GM21529 (cell line): Measurements from ENCODE around the gene HTR7.
"Not testable (repeated sequence)": the region's sequence is repeated elsewhere in the genome, so short reads cannot be mapped to it uniquely, and the experiment has no call there.

Experiments used
- ATAC-seq: cut with Tn5 transposase; IDR thresholded peaks from one replicate; pipeline ENCODE4 v1.9.1; 2021; ENCODE audit not compliant: unreplicated experiment

The HTR7 gene

GRCh38 chr10:90859321-90859751 lies 1.5 kb upstream of the HTR7 start:
- no peak for ATAC-seq

DNA sequence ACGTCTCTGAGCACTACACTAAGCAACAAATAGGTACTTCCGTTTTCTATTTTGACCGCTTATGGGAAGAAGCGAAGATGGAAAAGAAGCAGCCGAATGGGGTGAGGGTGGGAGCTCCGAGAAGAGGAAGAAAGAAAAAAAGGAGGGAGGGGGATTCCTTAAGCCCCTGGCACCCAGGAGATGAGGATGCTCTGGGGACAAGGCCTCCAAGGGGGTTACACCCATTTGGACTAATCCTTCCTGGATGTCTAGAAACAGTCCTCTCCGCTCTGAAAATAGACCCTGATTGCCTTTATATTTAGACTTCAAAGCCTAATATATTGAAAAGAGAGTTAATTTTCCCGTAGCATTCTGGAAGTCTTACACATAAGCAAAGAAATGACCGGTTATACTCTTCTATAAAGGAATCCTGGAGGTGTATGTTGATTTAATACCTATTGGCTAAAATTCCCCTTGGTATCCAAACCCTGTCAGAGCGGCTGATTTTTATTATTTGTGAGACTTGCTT lies 676 bp upstream of the HTR7 start:
- ATAC-seq: no peak

- ATAC-seq: no peak
Measured at GRCh38 chr10:90856964-90857634, 740 bp downstream of the HTR7 start.

DNA sequence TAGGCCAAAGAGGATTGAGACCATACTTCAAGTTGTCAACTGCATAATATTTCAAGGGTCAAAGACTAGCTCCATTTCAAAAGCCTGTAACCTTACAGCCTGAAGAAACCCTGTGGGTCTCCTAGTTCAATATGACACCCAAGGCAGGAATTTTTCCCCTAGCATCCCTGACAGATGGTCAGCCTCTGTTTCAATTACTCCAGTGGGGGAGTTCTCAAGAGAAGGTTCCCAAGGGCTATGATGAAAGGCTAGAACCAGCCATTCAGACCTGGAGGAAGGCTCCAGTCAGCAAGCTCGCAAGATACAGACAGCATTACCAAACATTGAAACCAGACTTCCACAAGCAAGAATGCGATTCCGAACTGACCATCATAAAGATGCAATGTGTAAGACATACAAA lies 1.6 kb downstream of the HTR7 start:
- no peak for ATAC-seq

DNA sequence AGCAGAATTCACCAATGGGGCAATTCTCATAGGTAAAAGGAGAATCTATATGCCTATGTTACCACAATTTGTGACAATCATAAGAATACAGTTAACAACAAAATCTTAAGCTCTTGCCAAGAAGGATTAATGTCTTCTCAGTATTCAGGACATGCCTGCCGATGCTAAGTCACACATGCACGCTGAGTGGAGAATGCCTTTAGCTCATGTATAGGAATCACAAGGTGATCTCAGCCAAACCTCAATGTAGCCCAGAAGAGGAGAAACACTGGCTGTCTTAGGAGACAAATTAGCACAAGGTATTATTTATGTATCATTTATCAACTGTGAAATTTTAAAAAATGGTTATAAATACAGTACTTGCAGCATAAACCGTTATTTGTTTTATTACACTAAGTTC lies 2.7 kb downstream of the HTR7 start:
- ATAC-seq: no peak

DNA sequence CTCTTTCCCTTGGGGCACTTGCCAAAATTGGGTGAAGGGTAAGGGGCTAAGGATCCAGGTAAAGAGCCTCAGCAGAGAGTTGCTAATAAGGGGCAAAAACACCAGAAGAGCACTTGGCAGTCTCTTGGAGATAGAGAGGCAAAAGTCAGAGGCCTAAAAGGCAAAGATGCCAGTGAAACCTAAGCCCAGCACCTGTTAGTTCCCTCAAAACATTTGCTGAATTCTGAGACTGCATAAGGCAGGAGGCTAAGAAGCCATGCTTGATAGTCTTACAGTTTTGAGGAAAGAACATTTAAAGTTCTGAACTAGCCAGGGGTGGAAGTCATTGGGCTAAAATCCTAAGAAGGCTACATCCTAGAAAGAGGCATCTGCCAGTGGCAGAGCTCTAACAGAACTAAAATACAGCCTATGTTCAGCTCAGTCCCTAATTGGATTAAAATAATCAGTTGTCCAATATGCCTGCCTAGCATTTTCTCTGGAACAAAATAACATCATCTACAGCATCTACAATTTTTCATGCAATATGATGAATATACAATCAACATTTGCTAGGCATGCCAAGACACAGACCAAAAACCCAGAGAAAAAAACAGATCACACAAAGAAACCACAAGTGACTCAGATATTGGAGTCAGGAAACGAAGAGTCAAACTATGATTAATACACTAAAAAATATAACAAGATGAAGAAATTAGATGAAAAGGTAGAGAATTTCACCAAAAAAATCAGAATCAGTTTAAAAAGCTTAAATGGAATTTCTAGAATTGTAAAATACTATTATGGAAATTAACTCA lies 7.7 kb downstream of the HTR7 start:
- ATAC-seq: no peak

GRCh38 chr10:90847436-90847835 lies 10.4 kb downstream of the HTR7 start:
- ATAC-seq: no peak

GRCh38 chr10:90846746-90847145 lies 11.1 kb downstream of the HTR7 start:
- ATAC-seq: no peak

DNA sequence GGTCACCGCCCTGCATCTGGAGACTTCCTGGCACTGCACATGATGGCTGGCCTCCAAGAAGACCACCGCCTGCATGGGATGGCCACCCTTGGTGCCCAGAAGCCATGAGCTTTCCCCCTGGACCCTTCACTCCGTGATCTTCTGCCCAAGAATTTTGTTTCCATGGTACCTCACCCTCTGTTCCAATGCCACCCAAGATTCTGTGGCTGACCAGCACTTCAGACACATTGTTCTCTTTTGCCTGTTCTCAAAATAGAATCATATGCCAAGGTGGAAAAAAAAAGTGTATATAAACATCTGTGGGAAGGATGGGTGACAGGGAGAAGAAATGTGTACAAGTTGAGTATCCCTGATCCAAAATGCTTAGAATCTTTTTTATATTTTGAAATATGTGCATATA lies 12.1 kb downstream of the HTR7 start:
- ATAC-seq: no peak

DNA sequence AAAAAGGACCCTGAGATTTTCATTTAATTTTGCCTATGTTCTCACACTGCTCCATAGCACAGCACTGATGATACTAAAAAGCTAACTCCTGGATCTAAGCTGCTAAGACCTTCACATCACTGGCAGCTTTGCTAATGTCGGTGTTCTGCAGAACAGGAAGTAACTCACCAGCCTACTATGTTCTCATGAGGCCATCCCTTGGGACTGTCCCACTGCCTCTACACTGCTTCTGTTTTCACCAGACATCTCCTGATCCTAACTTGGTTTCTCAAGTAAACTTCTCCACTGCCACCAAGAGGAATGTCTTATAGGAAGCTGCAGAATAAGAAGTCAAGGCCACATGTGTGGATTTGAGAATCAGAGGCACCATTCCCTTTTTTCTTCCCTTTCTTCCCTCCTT lies 15.1 kb downstream of the HTR7 start:
- no peak for ATAC-seq

GRCh38 chr10:90837486-90837885 lies 20.4 kb downstream of the HTR7 start:
- no peak for ATAC-seq

DNA sequence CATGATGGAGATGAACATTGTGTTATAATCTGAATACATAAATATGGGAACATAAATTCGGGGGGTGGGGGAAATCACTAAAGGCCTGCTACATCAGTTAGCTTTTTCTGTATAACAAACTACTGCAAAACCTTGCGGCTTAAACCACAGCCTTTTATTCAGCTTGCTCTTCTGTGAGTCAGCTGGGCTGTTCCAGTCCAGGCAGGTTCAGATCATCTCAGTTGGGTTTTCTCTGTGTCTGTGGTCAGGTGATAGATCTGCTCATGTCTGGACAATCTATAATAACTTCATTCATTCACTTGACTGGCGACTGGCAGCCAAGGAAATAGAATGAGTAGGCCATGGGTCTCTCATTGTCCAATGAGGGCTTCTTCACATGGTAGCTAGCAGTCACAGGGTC lies 23.5 kb downstream of the HTR7 start:
- ATAC-seq: no peak

DNA sequence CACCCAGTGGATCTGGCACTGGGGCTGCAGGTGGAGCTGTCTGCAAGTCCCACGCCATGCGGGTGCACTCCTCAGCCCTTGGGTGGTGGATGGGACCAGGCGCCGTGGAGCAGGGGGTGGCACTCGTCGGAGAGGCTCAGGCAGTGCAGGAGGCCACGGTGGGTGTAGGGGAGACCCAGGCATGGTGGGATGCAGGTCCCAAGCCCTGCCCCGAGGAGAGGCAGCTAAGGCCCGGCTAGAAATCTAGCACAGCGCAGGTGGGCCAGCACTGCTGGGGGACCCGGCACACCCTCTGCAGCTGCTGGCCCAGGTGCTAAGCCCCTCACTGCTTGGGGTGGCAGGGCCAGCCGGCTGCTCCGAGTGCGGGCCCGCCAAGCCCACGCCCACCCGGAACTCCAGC lies 25.7 kb downstream of the HTR7 start:
- no peak for ATAC-seq

DNA sequence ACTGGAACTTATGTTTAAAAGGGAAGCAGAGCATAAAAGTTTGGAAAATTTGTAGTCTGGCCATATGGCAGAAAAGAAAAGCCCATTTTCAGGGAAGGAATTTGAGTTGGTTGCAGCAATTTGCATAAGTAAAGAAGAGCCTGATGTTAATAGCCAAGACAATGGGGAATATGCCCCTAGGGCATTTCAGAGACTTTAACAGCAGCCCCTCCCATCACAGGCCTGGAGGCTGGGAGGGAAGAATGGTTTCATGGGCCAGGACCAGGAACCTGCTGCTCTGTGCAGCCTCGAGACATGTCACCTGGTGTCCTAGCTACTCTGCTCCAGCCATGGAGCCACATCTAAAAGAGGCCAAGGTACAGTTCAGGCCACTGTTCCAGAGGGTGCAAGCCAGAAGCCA lies 35.3 kb downstream of the HTR7 start:
- ATAC-seq: no peak

GRCh38 chr10:90821864-90822263 lies 36.0 kb downstream of the HTR7 start:
- not testable (repeated sequence) for ATAC-seq

- ATAC-seq: no peak
Measured at GRCh38 chr10:90819911-90820310, 37.9 kb downstream of the HTR7 start.

- no peak for ATAC-seq
Measured at GRCh38 chr10:90818736-90819135, 39.1 kb downstream of the HTR7 start.

- no peak for ATAC-seq
Measured at GRCh38 chr10:90817128-90817889, 40.5 kb downstream of the HTR7 start.

DNA sequence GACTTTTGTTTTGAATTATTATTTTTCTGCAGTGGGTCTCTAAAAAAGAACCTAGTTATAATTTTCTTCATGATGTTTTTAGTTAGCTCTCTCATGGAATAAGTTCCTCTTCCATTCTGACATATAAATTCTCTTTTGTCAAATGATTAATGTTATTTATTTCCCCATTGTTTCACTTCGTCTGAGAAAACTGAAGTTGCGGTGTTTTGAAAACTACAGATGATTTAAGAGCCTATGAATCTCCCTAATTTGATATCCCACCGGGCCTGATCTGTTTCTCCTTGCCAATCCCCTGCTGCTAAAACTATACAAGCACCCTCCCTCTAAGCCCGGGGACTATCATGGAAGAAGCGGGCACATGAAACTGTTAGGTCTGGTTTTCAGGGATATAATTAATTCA lies 41.4 kb downstream of the HTR7 start:
- no peak for ATAC-seq

DNA sequence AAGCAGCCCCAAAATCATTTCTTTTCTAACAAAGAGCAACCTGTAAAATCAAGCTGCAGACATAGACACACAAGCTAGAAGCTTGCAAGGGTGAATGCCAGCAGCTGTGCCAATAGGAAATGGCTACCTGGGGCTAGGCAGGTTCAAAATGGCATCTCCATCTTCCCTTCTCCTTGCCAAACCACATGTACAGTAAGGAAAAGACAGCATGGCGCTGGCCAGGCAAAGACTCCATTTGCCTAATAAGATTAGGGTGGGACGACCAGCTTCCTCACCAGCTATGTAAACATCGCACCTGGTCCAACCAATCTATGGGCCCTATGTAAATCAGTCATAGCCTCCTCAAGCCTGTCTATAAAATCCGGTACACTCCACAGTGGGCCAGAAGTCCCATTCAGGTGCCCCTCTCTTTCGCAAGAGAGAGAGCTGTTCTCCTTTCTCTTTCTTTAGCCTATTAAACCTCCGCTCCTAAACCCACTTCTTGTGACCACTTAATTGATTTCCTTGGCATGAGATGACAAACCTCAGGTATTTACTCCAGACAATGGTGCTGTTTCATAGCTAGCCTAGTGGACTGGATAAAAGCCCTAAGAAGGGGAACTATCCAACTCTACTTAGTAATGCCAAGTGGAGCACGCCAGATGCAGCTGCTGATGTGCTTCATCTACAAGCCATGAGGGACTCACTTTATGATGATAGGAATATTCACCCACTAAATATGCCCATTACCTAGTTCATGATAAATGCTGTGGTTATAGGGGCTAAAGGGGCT lies 44.1 kb downstream of the HTR7 start:
- no peak for ATAC-seq

DNA sequence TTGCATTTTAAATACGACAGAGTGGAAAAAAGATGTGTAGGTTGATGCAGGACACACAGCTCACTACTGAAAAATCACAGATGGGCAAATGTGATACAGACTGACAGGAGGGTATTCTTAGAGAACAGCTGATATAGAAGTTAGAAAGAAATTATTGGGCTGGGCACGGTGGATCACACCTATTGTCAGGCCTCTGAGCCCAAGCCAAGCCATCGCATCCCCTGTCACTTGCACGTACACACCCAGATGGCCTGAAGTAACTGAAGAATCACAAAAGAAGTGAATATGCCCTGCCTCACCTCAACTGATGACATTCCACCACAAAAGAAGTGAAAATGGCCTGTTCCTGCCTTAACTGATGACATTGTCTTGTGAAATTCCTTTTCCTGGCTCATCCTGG lies 50.7 kb downstream of the HTR7 start:
- ATAC-seq: not testable (repeated sequence)
